Erythroblast (primary cell): ENCODE measurements around the gene PPP1R37.

ENCODE experiments used
- DNase-seq, 2 experiments: peaks; one replicate each; lab custom pipeline; 2025; lab: John Stamatoyannopoulos, UW
- GATA1 ChIP-seq: IDR thresholded peaks from 2 replicates; pipeline ENCODE4 v1.6.1; 2011; ENCODE audit warnings: low read depth, mild to moderate bottlenecking, control low read depth, low read length, moderate library complexity
- POLR2A ChIP-seq: IDR thresholded peaks from 2 replicates; pipeline ENCODE4 v1.6.1; 2011; ENCODE audit warnings: mild to moderate bottlenecking, low read length

Gene PPP1R37

GRCh38 chr19:45136507-45137178 lies 43.7 kb downstream of the PPP1R37 start:
- no peak for TF ChIP-seq POLR2A
- TF ChIP-seq GATA1, result no peak
- no peak for DNase-seq

- TF ChIP-seq POLR2A (no peak), GATA1 (no peak)
- DNase-seq, result no peak
Measured at GRCh38 chr19:45137179-45137761, 44.3 kb downstream of the PPP1R37 start.

GRCh38 chr19:45138303-45138751 lies 45.3 kb downstream of the PPP1R37 start:
- peak; percentile 33 to 39 for DNase-seq
- TF ChIP-seq POLR2A, result no peak
- no peak for TF ChIP-seq GATA1

GRCh38 chr19:45139286-45140143 lies 46.5 kb downstream of the PPP1R37 start:
- DNase-seq, result no peak
- no peak for TF ChIP-seq GATA1
- no peak for TF ChIP-seq POLR2A

GRCh38 chr19:45140144-45140503 lies 47.1 kb downstream of the PPP1R37 start:
- TF ChIP-seq GATA1, result no peak
- TF ChIP-seq POLR2A, result no peak
- no peak for DNase-seq

- no peak for DNase-seq
- TF ChIP-seq POLR2A (no peak), GATA1 (no peak)
Measured at GRCh38 chr19:45140533-45140932, 47.6 kb downstream of the PPP1R37 start.

GRCh38 chr19:45141203-45141900 lies 48.4 kb downstream of the PPP1R37 start:
- TF ChIP-seq POLR2A (no peak), GATA1 (no peak)
- DNase-seq, result no peak

GRCh38 chr19:45142016-45142725 lies 49.2 kb downstream of the PPP1R37 start:
- DNase-seq, result no peak
- TF ChIP-seq POLR2A, result no peak
- TF ChIP-seq GATA1, result no peak

GRCh38 chr19:45142726-45143110 lies 49.7 kb downstream of the PPP1R37 start:
- TF ChIP-seq POLR2A (no peak), GATA1 (no peak)
- DNase-seq, result no peak

GRCh38 chr19:45144431-45145269 lies 51.7 kb downstream of the PPP1R37 start:
- DNase-seq, result no peak

GRCh38 chr19:45145270-45146189 lies 52.6 kb downstream of the PPP1R37 start:
- no peak for DNase-seq
- TF ChIP-seq GATA1 (no peak), POLR2A (no peak)

More at GRCh38 chr19:45144431-45145269, 51.7 kb downstream of the PPP1R37 start:
- no peak for TF ChIP-seq GATA1
- no peak for TF ChIP-seq POLR2A

GRCh38 chr19:45146251-45146650 lies 53.3 kb downstream of the PPP1R37 start:
- no peak for TF ChIP-seq POLR2A
- TF ChIP-seq GATA1, result no peak
- DNase-seq, result no peak
